WTC11 (cell line): ENCODE measurements around the gene VPS52.

Source experiments
- ESRRA ChIP-seq: sonication (generic); formaldehyde crosslinking; IDR thresholded peaks from 2 replicates; pipeline ENCODE4 v1.8.1; 2022; ENCODE audit warnings: mild to moderate bottlenecking, missing genetic modification reagents, borderline replicate concordance
- TF ChIP-seq, protein P1 (sequence below): sonication (generic); formaldehyde crosslinking; IDR thresholded peaks from 2 replicates; pipeline ENCODE4 v1.8.1; 2022; ENCODE audit warnings: low read depth, mild to moderate bottlenecking, moderate library complexity, missing genetic modification reagents, borderline replicate concordance
- TF ChIP-seq, protein P2 (sequence below): fragments of 250-450 bp; sonication (Bioruptor Pico); IDR thresholded peaks from 2 replicates; pipeline ENCODE4 v2.1.2; 2022; ENCODE audit warnings: mild to moderate bottlenecking, moderate library complexity
- TF ChIP-seq, protein P3 (sequence below): fragments of 200-600 bp; IDR thresholded peaks from 2 replicates; pipeline ENCODE4 v1.8.0; 2022; ENCODE audit warnings: antibody characterized with exemption

DNA sequence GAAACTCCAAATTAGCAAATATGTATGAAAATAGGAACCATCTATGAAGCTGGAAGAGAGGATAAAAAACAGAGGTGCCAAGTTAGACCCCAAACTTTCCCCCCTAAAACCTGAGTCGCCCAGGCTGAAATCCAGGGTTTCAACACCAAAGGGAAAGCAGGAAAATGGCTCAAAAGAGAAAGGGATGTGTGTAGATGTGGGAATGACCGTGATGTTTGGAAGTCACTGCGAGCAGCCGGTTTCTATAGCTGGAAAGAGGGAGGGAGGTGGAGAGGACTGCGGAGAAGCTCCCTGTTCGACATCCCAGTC is 58.9 kb downstream of the VPS52 start:
- TF ChIP-seq, protein P1, sequence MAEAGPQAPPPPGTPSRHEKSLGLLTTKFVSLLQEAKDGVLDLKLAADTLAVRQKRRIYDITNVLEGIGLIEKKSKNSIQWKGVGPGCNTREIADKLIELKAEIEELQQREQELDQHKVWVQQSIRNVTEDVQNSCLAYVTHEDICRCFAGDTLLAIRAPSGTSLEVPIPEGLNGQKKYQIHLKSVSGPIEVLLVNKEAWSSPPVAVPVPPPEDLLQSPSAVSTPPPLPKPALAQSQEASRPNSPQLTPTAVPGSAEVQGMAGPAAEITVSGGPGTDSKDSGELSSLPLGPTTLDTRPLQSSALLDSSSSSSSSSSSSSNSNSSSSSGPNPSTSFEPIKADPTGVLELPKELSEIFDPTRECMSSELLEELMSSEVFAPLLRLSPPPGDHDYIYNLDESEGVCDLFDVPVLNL (CRISPR knock-in tag) = no peak
- TF ChIP-seq, protein P2, sequence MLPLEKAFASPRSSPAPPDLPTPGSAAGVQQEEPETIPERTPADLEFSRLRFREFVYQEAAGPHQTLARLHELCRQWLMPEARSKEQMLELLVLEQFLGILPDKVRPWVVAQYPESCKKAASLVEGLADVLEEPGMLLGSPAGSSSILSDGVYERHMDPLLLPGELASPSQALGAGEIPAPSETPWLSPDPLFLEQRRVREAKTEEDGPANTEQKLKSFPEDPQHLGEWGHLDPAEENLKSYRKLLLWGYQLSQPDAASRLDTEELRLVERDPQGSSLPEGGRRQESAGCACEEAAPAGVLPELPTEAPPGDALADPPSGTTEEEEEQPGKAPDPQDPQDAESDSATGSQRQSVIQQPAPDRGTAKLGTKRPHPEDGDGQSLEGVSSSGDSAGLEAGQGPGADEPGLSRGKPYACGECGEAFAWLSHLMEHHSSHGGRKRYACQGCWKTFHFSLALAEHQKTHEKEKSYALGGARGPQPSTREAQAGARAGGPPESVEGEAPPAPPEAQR (CRISPR knock-in tag) = no peak
- TF ChIP-seq, protein P3, sequence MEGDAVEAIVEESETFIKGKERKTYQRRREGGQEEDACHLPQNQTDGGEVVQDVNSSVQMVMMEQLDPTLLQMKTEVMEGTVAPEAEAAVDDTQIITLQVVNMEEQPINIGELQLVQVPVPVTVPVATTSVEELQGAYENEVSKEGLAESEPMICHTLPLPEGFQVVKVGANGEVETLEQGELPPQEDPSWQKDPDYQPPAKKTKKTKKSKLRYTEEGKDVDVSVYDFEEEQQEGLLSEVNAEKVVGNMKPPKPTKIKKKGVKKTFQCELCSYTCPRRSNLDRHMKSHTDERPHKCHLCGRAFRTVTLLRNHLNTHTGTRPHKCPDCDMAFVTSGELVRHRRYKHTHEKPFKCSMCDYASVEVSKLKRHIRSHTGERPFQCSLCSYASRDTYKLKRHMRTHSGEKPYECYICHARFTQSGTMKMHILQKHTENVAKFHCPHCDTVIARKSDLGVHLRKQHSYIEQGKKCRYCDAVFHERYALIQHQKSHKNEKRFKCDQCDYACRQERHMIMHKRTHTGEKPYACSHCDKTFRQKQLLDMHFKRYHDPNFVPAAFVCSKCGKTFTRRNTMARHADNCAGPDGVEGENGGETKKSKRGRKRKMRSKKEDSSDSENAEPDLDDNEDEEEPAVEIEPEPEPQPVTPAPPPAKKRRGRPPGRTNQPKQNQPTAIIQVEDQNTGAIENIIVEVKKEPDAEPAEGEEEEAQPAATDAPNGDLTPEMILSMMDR = no peak
- TF ChIP-seq ESRRA (CRISPR knock-in tag) = no peak
